ENCODE data around the gene CHRM4.

The CHRM4 gene

GRCh38 chr11:46346886-46347636 lies 44.5 kb downstream of the CHRM4 start, which contains the start of gene DGKZ:
Gene DGKZ, plus strand, starts transcription at chr11:46347463. Its CDS starts 197 bp downstream, at chr11:46347660.
- DNase-seq: peak; percentile 38 to 65

GRCh38 chr11:46345881-46346484 lies 45.6 kb downstream of the CHRM4 start:
- no peak for DNase-seq

GRCh38 chr11:46345131-46345597 lies 46.4 kb downstream of the CHRM4 start:
- DNase-seq: peak; percentile 32 to 47

DNA sequence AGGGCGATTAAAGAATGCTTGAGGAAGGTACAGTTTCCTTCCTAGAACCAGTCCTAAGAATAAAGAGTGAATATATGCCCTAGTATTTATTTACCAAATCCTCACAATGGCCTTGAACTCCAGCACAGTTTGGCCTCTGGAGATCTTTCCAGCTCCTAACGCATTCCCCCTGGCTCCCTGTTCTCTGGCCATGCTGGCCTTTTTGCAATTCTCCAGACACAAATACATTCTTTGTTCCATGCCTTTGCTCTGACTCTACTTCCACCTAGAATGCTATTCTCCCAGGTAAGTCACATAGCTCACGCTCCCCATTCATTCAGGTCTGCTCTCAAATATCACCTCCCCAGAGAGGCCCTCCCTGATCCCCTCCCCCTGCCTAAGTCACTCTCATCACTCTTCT lies 48.1 kb downstream of the CHRM4 start:
- no peak for DNase-seq

DNA sequence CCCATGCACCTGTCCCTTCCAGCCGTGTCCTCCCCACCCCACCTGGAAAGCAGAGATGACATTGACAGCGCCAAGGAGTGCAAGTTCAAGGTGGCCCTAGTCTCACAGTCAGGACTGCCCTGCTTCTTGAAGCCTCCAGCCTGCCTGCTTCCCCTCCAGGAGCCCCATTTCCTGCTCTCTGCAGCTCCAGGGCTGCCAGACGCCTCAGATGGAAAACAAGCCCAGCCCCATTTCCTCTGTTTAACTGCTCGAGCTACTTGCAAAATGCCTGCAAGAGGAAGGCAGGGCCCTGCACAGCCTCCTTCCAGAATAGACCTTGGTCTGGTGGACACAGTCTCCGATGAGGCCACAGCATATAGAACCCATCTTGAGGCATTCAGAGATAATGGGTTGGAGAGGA lies 49.3 kb downstream of the CHRM4 start:
- peak in 1 of 2 donors; percentile 48 for DNase-seq

GRCh38 chr11:46341454-46341853 lies 50.1 kb downstream of the CHRM4 start:
- DNase-seq: no peak

GRCh38 chr11:46339816-46340215 lies 51.8 kb downstream of the CHRM4 start:
- DNase-seq: no peak

DNA sequence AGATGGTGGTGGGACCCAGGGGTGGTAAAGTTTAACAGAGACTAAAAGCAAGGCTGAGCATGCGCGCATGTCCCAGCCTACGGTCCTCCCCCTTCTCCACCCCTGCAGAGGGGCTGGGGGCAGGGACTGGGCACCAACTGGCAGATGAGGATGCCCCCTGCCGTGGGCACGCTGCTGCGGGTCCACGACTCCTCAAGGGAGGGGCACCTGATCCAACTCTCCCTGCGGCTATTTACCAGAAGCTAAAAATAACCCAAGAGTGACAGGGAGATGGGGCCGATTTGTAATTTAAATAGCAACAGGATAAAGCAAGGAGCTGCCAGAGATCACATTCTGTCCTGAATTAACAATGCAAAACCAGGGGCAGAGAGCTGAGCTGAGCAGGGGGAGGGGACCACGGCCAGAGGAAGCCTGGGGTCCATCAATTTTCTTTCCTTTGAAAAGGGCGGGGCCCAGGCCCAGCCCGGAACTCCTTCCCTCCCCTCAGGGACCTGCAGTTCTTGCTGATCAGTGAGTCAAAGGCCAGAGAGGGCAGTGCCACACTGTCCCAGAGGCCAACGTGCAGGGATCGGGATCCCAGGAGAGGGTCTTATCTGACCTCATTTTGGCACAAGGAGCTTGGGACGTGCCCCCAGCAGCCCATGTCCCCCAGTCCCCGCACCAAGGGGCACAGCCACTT lies 52.4 kb downstream of the CHRM4 start:
- no peak for DNase-seq

GRCh38 chr11:46338636-46338987 lies 53.0 kb downstream of the CHRM4 start:
- no peak for DNase-seq

GRCh38 chr11:46337626-46338345 lies 53.8 kb downstream of the CHRM4 start:
- no peak for DNase-seq

- peak in 1 of 2 donors; percentile 44 for DNase-seq
These were observed 54.9 kb downstream of the CHRM4 start for GRCh38 chr11:46336563-46337180.

- DNase-seq: no peak
These were observed 55.5 kb downstream of the CHRM4 start for GRCh38 chr11:46335890-46336562.

DNA sequence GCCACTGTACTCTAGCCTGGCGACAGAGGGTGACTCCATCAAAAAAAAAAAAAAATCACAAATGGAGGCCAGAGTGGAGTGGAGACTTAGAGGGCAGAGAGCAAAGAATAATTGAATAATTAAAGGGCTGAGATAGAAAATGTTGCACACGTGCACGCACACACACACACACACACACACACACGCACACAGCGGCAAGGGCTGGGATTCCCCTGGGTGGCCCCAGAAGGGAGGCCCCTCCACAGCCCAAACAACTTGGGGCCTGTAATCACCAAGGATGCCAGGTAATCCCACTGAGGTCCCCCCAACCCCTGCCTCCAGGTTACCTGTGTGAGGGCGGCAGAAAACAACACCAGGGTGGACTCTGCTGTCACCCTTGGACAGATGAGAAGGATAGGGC lies 56.3 kb downstream of the CHRM4 start:
- no peak for DNase-seq

DNA sequence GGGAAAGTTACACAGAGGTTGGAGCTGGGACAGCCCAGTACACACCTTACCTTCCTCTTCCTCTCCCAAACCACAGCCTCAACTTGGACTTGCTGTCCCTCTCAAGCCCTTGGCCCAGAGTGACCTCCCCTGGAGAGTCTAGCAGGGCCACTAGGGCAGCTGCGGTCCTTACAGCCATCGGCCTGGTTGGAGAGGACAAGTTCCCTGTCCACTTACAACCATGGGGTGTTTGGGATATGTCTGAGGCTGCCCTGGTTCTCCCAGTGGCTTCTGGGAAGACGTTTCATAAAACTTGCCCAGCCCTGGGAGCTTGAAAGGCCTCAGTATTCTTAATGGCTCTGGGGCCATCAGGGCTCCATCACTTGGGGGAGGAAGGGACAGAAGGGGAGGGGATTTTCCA lies 57.4 kb downstream of the CHRM4 start:
- no peak for DNase-seq
